Stimulated activated naive B cell treated with anti-CD40 and anti-IgM and Interleukin-4, amounts not matched to agents 10 μg/mL and 1 μg/mL and 100 μg/mL, for 72 hours (primary cell): ENCODE results near the gene ACP2.

Source experiments
- ATAC-seq, 2 donors: fragments of 150-1000 bp; cut with Tn5 transposase; replicated peaks; 2 replicates each; pipeline ENCODE4 v1.10.0; 2021; ENCODE audit warnings: moderate library complexity in 1 of 2
- DNase-seq: peaks from one replicate; pipeline ENCODE4 v3.0.0; 2021
- H3K27ac Mint-ChIP-seq: one replicate; pipeline ENCODE4 v1.8.0; 2022; ENCODE audit warnings: mild to moderate bottlenecking, mixed read lengths
- H3K27me3 Mint-ChIP-seq, 2 donors: one replicate each; pipeline ENCODE4 v1.8.0; 2022; ENCODE audit warnings: mixed read lengths in 2 of 2
- H3K36me3 Mint-ChIP-seq, 2 donors: one replicate each; pipeline ENCODE4 v1.8.0; 2022; ENCODE audit warnings: mixed read lengths in 2 of 2, mild to moderate bottlenecking in 1 of 2
- H3K4me1 Mint-ChIP-seq, 2 donors: one replicate each; pipeline ENCODE4 v1.8.0; 2022; ENCODE audit warnings: mixed read lengths in 2 of 2, mild to moderate bottlenecking in 1 of 2
- H3K4me3 Mint-ChIP-seq, 2 donors: one replicate each; pipeline ENCODE4 v1.8.0; 2022; ENCODE audit warnings: mild to moderate bottlenecking in 2 of 2, mixed read lengths in 2 of 2, moderate library complexity in 1 of 2
- H3K9me3 Mint-ChIP-seq, 2 donors: one replicate each; pipeline ENCODE4 v1.8.0; 2022; ENCODE audit warnings: mixed read lengths in 2 of 2, mild to moderate bottlenecking in 1 of 2

The ACP2 gene

GRCh38 chr11:47248664-47249377 is at the start of gene ACP2:
Gene ACP2 (minus strand): TSS chr11:47248814. CDS start chr11:47248789, 25 bp downstream.
- H3K4me3 Mint-ChIP-seq, result peak within 1 kb of the TSS; percentile 99

DNA sequence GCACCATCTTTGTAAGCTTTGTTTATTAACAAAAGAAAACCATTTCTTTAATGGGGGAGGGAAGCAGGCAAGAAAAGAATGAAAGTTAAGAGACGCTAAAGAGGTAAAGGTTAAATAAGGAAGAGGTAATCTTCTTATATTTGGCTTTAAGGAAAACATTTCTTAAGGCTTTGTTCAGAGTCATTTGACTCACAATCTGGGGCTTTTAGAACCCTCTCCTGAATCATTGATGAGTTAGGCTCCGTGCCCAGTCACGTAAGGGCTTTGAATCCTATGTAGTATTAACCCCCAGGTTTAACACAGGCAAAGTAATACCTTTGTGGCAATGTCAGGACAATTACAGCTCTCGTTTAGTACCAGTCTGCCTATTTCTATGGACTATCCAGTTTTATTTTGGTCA is 47.4 kb upstream of the ACP2 start:
- Mint-ChIP-seq H3K9me3 (peaks cover 0 to 9% of the 10 kb centered on the region in 2 donors), H3K36me3 (peaks cover 61 to 71% of the 10 kb centered on the region in 2 donors), H3K4me1 (no peaks in the 10 kb centered on the region), H3K27ac (no peak overlapping the region), H3K27me3 (no peaks in the 10 kb centered on the region), H3K4me3 (no peak overlapping the region)
- ATAC-seq (no peak), DNase-seq (no peak)

More at GRCh38 chr11:47248664-47249377, at the start of gene ACP2:
- Mint-ChIP-seq H3K27me3 (no peaks in the 10 kb centered on the region), H3K27ac (peak within 1 kb of the TSS; percentile 100), H3K4me1 (peaks cover 11 to 17% of the 10 kb centered on the region in 2 donors), H3K36me3 (peaks cover 19 to 29% of the 10 kb centered on the region in 2 donors), H3K9me3 (no peaks in the 10 kb centered on the region)
- DNase-seq (peak; percentile 84), ATAC-seq (peak; percentile 93 to 96)

DNA sequence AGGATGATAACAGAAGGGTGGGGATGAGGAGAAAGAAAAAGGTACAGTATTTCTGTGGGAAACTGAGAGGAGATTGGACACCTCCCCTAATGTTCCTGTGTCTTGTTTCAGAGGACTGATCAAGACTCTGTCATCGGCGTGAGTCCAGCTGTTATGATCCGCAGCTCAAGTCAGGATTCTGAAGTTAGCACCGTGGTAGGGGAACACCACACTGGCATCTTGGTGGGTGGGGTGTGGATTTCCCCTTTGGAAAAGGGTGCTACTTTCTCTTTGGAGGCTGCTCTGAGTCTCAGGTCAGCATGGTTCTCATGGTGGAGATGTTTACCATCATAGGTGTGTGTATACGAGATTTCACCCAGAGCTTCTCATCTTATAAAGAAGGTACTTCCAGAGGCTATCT is 46.8 kb upstream of the ACP2 start:
- Mint-ChIP-seq H3K9me3 (peaks cover 0 to 9% of the 10 kb centered on the region in 2 donors), H3K27ac (no peak overlapping the region), H3K27me3 (no peaks in the 10 kb centered on the region), H3K36me3 (peaks cover 63 to 71% of the 10 kb centered on the region in 2 donors), H3K4me1 (no peaks in the 10 kb centered on the region), H3K4me3 (no peak overlapping the region)
- ATAC-seq (no peak), DNase-seq (no peak)

GRCh38 chr11:47289856-47290255 is 41.2 kb upstream of the ACP2 start:
- no peak overlapping the region for H3K4me3 Mint-ChIP-seq
- H3K27ac Mint-ChIP-seq, result no peak overlapping the region
- ATAC-seq (no peak), DNase-seq (no peak)
- H3K27me3 Mint-ChIP-seq, result no peaks in the 10 kb centered on the region
- no peaks in the 10 kb centered on the region for H3K4me1 Mint-ChIP-seq
- H3K9me3 Mint-ChIP-seq, result no peaks in the 10 kb centered on the region
- H3K36me3 Mint-ChIP-seq, result peaks cover 56 to 73% of the 10 kb centered on the region in 2 donors

DNA sequence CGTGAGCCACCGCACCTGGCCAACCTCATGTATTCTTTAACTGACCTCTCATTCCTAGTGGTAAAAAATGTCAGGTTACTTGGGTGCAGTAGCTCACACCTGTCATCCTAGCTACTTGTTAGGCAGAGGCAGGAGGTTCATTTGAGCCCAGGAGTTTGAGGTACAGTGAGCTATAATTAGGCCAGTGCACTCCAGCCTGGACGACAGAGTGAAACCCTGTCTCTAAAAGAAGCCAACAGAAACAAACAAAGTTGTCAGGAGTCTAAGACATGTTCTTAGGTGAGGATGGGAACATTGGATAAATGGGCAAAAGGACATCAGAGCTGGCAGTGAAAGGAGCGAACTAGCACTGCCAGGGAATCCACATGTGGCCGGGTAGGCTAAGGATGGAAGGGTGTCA is 39.5 kb upstream of the ACP2 start:
- ATAC-seq (no peak), DNase-seq (no peak)
- H3K27ac Mint-ChIP-seq, result no peak overlapping the region
- H3K4me1 Mint-ChIP-seq, result no peaks in the 10 kb centered on the region
- no peak overlapping the region for H3K4me3 Mint-ChIP-seq
- H3K27me3 Mint-ChIP-seq, result no peaks in the 10 kb centered on the region
- H3K9me3 Mint-ChIP-seq, result no peaks in the 10 kb centered on the region
- peaks cover 58 to 77% of the 10 kb centered on the region in 2 donors for H3K36me3 Mint-ChIP-seq

DNA sequence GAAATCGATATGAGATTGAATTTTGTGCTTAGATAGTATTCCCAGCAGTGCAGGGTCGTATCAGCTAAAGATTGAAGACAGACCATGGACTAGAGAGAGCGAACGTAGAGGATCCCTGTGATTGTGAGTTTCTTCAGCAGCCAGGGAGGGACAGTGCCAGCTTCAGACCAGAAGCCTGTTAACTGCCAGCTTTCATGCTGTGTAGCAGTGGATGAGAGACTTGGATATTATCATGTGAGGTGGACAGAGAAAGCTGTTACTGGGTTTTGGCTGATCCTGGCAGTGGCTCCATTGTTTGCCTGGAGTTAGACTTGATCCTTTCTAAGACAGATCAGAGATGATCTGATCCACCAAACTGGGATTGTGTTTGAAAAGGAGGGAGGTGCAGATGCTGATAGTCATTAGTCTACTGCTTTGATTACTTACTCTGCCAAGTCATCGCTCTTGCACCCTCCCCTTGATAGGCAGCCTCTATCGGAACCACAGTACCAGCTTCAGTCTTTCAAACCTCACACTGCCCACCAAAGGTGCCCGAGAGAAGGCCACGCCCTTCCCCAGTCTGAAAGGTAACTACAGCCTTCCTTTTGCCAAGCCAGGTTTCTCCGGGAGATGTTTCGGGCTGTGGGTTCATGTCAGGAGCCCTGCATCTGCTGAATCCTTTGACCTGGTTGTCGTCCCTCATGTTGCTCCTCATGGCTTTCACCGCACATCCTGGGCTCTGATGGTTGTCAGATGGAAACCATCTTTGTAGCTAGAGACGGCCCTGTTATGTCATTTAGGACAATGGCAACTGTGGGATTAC is 37.6 kb upstream of the ACP2 start:
- no peak overlapping the region for H3K4me3 Mint-ChIP-seq
- DNase-seq, result no peak
- no peaks in the 10 kb centered on the region for H3K4me1 Mint-ChIP-seq
- ATAC-seq, result no peak
- peak overlapping the region; percentile 37 for H3K27ac Mint-ChIP-seq
- no peaks in the 10 kb centered on the region for H3K27me3 Mint-ChIP-seq
- H3K36me3 Mint-ChIP-seq, result peaks cover 53 to 67% of the 10 kb centered on the region in 2 donors
- H3K9me3 Mint-ChIP-seq, result no peaks in the 10 kb centered on the region

GRCh38 chr11:47284151-47284550 is 35.5 kb upstream of the ACP2 start:
- Mint-ChIP-seq H3K9me3 (no peaks in the 10 kb centered on the region), H3K4me1 (no peaks in the 10 kb centered on the region), H3K27ac (no peak overlapping the region), H3K27me3 (no peaks in the 10 kb centered on the region), H3K4me3 (no peak overlapping the region), H3K36me3 (peaks cover 38 to 59% of the 10 kb centered on the region in 2 donors)
- DNase-seq, result no peak
- no peak for ATAC-seq

DNA sequence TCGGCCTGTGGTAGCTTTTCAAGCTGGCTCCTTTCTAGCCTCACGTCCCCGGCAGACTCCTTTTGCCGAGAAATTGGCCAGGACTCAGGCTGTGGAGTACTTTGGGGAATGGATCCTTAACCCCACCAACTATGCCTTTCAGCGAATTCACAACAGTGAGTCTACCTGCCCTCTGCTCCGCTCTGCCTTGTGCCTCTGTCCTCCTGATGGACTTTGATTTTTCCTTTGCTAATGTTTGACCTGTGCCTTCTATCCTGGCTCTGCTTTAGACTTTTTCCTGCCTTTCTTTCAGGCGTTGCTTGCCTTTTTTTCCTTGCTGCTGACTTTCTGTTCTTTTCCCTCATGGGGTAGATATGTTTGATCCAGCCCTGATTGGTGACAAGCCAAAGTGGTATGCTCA is 33.8 kb upstream of the ACP2 start:
- Mint-ChIP-seq H3K4me3 (no peak overlapping the region), H3K9me3 (no peaks in the 10 kb centered on the region), H3K27me3 (no peaks in the 10 kb centered on the region), H3K36me3 (peaks cover 38 to 55% of the 10 kb centered on the region in 2 donors), H3K27ac (peak overlapping the region; percentile 59), H3K4me1 (no peaks in the 10 kb centered on the region)
- DNase-seq, result no peak
- no peak for ATAC-seq

DNA sequence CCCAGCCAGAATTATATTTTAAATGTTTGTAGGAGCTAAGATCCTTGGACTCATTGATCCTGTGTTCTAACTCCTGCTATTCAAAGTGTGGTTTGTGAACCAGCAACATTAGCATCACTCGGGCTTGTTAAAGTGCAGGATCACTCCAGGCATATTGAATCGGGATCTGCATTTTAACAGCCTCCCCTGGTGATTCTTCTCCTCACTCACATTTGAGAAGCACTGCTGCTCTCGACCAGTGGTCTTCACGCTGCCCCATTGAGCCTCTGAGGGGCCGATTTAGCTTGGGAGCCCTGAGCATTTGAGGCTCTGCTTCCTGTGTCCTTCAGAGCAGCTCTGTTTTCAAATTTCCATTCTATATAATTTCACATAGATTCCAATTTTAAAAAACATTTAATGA is 32.2 kb upstream of the ACP2 start:
- Mint-ChIP-seq H3K36me3 (peaks cover 34 to 53% of the 10 kb centered on the region in 2 donors), H3K4me3 (no peak overlapping the region), H3K4me1 (no peaks in the 10 kb centered on the region), H3K27ac (no peak overlapping the region), H3K9me3 (no peaks in the 10 kb centered on the region), H3K27me3 (no peaks in the 10 kb centered on the region)
- no peak for DNase-seq
- no peak for ATAC-seq

DNA sequence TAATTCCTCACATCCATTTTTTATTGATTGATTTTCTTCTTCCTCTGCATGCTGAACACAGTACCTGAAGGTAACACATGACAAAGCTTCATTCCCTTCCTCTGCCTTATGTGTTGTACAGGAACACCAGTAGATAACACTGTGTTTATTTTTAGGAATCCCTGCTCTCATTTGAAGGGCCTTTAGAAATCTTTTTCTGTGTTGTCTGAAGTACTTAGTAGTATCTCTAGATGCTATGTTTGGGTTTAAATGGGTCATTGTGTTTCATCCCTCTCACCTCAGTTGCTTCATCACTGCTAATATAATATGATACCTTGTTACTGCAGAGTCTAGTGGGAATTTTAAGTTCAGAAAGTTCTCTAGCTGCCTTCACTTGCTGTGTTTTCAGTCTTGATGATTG is 31.5 kb upstream of the ACP2 start:
- no peaks in the 10 kb centered on the region for H3K9me3 Mint-ChIP-seq
- H3K27ac Mint-ChIP-seq, result no peak overlapping the region
- ATAC-seq (no peak), DNase-seq (no peak)
- no peaks in the 10 kb centered on the region for H3K27me3 Mint-ChIP-seq
- peaks cover 32 to 49% of the 10 kb centered on the region in 2 donors for H3K36me3 Mint-ChIP-seq
- no peak overlapping the region for H3K4me3 Mint-ChIP-seq
- H3K4me1 Mint-ChIP-seq, result no peaks in the 10 kb centered on the region

DNA sequence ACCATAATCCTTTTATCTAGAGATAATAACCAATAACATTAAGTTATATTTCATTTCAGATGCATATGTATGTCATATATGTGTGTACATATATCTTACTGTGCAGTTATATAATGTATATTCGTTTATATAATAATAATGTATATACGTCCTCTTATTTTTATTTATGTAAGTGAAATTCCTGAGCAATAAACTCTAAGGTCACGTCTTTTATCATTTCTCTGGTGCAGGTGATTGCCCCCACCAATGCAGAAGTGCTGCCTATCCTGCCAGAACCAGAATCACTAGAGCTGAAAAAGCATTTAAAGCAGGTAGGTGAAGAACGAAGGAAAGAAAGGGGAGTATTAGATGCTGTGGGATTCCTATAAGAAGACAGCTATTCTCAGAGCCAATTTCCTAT is 30.2 kb upstream of the ACP2 start:
- Mint-ChIP-seq H3K36me3 (peaks cover 34 to 45% of the 10 kb centered on the region in 2 donors), H3K4me3 (no peak overlapping the region), H3K4me1 (peaks cover 0 to 5% of the 10 kb centered on the region in 2 donors), H3K27me3 (no peaks in the 10 kb centered on the region), H3K9me3 (no peaks in the 10 kb centered on the region), H3K27ac (no peak overlapping the region)
- no peak for DNase-seq
- no peak for ATAC-seq

DNA sequence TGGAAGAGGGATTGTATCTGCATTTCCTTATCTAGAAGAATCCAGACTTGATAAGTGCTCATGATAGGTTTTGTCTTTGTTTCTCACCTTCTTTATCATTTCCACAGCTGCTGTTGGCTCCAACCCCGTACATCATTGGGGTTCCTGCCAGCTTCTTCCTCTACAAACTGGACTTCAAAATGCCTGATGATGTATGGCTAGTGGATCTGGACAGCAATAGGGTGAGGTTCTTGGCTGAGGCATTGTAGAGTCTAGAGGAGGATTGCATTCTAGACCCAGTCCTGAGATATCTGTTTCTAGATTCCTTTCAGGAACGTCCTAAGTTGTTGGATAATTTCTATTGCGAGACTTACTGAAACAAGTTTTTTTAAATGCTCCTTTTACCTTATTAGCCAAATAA is 29.4 kb upstream of the ACP2 start:
- Mint-ChIP-seq H3K4me1 (peaks cover under 1 to 12% of the 10 kb centered on the region in 2 donors), H3K27me3 (no peaks in the 10 kb centered on the region), H3K9me3 (no peaks in the 10 kb centered on the region), H3K4me3 (no peak overlapping the region), H3K27ac (no peak overlapping the region), H3K36me3 (peaks cover 32 to 44% of the 10 kb centered on the region in 2 donors)
- ATAC-seq (no peak), DNase-seq (no peak)

- H3K36me3 Mint-ChIP-seq, result peaks cover 27 to 38% of the 10 kb centered on the region in 2 donors
- DNase-seq, result no peak
These were observed 28.3 kb upstream of the ACP2 start for GRCh38 chr11:47276923-47277322.

GRCh38 chr11:47274495-47275235 is 26.1 kb upstream of the ACP2 start:
- no peak for DNase-seq
- Mint-ChIP-seq H3K9me3 (no peaks in the 10 kb centered on the region), H3K4me3 (no peak overlapping the region), H3K27me3 (no peaks in the 10 kb centered on the region), H3K36me3 (peaks cover 27 to 32% of the 10 kb centered on the region in 2 donors), H3K27ac (no peak overlapping the region), H3K4me1 (peaks cover 20 to 38% of the 10 kb centered on the region in 2 donors)
- ATAC-seq, result no peak

More at GRCh38 chr11:47276923-47277322, 28.3 kb upstream of the ACP2 start:
- H3K9me3 Mint-ChIP-seq, result no peaks in the 10 kb centered on the region
- no peak overlapping the region for H3K4me3 Mint-ChIP-seq
- no peak overlapping the region for H3K27ac Mint-ChIP-seq
- no peaks in the 10 kb centered on the region for H3K27me3 Mint-ChIP-seq
- no peak for ATAC-seq
- H3K4me1 Mint-ChIP-seq, result peaks cover 10 to 23% of the 10 kb centered on the region in 2 donors
